Right renal pelvis (tissue), 4 donors: ENCODE data around the gene EIF4A2. TPM values are rescaled to one million over a fixed set of nuclear protein-coding genes. Genes with fewer than 3 reads are reported as not detected.

ENCODE experiments used
- DNase-seq, 4 donors: peaks; one replicate each; pipeline ENCODE4 v3.0.0-alpha.2; 2013; ENCODE audit warnings: low read depth in 4 of 4, low spot score in 3 of 4, missing footprints in 1 of 4
- polyA plus RNA-seq, 4 donors: library from polyadenylated mRNA; unstranded; fragments of 120-200 nt; gene quantifications; one replicate each; pipeline ENCODE4 v1.2.1, GENCODE V29; 2013; ENCODE audit not compliant: insufficient read length in 4 of 4

The EIF4A2 gene
- 100 to 1,000 TPM; 807 to 947 (median 901) TPM for polyA plus RNA-seq

DNA sequence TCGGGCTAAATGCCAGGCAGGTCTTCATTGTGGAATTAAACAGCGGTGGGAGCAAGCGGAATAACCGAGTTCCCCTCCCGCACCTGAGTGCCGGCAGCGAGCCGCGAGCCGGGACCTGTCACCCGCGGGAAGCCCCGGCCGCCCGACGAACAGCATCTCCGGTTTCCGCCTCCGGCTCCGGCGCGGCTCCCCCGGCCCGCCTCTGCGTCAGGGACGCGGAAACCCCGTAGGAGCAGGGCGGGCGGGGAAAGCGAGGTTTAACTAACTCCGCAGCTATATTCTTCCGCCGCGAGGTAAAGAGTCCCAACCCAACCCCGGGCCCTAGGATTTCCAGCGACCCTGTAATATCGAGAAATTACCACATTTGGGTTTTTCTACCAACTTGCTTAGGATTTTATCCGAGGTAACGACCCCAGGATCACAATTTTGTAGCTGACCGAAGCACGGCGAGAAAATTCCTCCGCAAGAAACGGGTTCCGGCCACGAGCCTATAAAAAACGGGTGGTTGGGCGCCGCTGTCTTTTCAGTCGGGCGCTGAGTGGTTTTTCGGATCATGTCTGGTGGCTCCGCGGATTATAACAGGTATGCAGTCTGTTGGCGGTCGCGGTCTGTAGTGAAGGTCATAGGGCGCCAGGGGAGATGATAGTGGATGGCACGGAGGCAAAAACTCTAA, at the start of gene EIF4A2:
Gene EIF4A2, plus strand, starts transcription at position 520 of the 673 bp plus-strand sequence. Its CDS starts 34 bp downstream, at position 554.
- DNase-seq: peak; percentile 83 to 91 (median 85)

DNA sequence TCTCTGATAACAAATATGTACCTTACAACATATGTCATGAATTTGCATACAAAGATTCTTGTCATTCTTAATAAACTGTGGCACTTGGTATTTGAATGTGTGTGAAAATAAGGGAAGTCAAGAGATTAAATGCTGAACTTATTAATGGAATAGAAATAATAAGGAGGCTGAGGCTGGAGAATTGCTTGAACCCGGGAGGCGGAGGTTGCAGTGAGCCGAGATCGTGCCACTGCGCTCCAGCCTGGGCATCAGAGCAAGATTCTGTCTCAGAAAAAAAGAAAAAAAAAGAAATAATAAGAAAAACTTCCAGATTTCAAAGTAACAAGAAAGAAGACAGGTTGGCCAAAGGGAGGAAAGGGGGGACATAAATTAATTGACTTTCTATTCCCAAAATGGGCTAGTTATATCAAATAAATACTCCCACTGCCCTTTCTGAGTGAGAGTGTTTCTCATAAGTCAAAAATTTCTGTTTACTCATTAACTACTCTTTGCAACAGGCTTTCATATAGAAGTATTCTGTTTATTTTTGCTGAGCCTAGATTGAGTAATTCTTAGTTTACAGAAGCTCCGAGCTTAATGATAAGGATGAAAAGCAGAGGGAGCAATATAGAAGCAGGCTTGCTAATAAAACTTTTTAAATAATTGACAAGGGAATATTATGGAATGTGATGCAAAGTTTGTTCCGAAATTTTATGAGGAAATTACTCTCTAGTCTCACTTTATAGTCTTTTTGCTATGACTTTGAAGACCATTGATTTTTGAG, 40.6 kb upstream of the EIF4A2 start:
- DNase-seq: no peak

DNA sequence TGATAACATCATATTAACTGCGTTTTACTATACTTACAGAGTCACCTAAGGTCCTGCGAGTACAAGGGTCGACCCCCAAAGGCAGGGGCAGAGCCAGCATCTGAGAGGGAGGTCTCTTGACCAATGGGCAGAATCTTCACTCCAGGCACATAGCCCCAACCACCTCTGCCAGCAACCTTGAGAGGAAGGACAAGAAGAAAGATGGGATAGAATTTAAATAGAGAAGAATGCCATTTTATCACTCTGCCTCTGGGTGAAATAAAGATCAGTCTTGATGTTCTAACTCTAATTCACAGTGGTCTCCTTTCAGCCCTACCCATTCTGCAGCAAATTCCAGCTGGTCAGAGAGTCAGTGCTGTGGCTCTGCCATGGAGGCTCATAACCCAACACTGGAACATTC, 39.7 kb upstream of the EIF4A2 start:
- no peak for DNase-seq

DNA sequence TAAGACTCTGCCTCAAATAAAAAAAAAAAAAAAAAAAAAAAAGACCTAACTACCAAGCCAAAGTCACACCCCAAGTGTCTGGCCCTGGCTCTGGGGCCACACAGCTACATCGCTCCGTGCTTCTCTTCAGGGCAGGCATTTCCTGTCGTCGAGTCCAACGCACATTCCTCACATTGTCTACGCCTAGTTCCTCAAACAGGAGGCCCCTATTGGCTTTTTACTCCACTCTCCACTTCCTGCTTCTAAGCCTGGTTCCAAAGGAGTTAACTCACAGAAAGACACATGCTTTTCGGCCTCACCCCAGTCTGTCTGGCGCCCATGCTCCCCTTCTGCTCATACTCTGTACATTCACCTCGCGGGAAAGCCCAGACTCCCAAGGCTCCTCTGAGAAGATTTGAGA, 37.4 kb upstream of the EIF4A2 start:
- DNase-seq: no peak

DNA sequence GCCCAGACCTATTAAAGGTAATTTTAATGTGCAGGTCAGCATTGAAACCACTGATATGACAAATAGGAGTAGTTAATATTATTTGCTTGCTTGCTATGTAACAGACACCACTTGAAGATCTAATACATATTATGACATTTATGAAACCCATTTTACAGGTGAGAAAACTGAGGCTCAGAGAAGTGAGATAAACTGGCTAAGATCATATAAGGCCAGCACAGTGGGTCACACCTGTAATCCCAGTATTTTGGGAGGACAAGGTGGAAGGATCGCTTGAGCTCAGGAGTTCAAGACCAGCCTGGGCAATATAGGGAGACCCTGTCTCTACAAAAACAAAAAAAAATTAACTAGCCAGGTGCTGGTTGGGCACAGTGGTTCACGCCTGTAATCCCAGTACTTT, 33.1 kb upstream of the EIF4A2 start:
- no peak for DNase-seq

DNA sequence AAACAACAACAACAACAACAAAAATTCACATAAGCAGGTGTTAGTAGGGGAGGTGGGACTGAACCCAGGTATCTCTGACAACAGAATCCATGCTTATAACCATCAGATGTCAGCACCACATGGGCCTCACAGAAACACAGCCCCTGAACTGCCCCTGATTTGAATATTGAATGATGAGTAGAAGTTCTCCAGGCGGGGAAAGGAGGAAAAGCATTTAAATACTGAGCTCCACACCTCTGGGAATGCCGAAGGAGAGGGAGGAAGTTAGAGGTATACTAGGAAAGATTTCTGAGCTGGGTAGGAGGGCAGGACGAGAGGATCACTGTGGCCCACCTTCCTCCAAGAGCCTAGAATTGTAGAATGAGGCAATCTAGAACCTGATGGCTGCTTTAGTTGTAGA, 31.9 kb upstream of the EIF4A2 start:
- DNase-seq: no peak

DNA sequence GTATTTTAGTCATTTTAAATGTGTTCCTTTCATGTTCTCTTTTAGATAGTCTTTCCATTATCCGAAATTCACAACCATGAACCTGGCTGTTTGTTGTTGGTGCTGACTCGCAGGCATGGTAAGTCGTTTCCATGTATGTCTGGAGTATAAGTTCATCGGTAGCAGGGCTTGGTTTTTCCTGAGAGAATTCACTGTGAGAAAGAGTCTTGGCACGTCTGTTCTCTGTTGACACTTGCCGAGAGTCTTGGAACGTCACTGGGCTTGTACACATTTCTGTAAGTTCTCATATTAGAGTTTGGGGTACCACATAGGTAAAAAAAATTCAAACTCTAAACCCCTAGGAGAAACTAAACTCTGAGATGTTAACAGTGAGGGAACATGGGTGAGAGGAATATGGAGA, 29.4 kb upstream of the EIF4A2 start:
- DNase-seq: no peak

DNA sequence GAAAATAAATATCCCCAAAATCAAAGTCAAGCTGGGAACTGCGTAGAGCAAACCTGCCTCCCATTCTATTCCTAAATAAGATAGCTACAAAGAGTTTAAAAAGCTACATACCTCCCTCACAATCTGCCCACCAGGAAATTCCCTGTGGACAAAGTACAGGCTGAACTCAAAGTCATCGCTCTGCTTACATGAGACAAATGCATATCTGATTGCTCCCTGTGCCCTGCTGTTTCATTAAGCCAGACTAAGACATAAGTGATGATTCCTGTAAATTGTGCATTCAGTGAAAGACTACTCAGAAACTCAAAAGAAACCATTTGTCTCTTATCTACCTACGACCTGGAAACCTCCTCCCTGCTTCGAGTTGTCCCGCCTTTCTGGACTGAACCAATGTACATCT, 28.5 kb upstream of the EIF4A2 start:
- no peak for DNase-seq

DNA sequence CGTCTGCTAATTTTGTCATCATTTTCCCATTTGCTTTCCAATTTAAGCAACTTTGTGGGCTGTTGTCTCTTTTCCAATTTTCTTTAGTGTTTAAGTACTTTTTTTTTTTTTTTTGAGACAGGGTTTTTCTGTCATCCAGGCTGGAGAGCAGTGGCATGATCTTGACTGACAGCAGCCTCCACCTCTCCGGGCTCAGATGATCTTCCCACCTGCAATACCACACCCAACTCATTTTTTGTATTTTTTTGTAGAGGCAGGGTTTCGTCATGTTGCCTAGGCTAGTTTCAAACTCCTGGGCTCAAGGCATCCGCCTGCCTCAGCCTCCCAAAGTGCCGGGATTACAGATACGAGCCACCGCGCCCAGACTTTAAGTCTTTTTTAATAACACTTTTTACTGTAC, 26.2 kb upstream of the EIF4A2 start:
- no peak for DNase-seq

DNA sequence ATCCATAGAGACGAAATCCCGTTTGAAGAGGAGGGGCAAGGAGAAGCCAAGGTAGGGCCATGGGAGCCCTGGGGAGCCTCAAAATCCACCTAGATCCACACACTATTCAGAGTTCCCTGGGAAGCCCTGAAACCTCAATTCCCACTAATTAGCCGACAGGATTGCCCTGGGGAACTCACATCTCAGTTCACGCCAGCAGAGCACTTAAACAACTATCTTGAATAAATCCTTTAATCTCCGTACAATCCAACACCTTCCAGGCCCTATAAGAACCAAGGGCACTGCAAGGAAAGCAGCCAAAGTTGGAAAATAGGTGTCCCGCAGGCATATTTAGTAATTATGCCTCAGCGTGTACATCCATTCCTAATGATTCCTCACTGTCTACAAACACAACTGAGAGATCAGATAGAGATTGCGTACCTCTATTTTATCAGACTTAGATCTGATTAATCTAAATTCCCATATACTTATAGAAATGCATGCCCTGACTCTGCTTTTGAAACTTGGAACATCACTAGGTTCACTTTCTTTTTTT, 25.6 kb upstream of the EIF4A2 start:
- no peak for DNase-seq

DNA sequence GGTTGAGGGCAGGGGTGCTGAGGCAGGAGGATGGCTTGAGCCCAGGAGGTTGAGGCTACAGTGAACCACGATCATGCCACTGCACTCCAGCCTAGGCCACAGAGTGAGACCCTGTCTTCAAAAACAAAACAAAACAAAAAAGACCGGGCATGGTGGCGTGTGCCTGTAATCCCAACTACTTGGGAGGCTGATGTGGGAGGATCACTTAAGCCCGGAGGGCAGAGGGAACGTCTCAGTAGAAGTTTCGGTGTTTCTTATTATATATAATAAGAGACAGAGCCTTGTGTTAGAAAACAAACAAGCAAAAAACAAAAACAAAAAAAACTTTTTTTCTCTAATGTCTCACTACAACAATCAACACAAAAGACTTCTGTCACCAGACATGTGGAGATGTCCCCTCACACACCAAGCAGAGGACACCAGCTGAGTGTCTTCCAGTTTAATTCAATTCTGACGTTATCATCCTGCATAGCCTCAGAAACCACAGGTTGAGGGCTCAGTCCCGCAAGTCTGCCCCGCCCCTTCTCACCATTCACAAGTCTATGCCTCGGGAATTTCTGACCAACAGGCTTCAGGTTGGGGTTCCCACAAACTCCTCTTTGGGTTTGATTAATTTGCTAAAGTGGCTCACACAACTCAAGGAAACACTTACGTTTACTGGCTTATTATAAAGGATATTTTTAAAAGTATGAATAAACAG, 24.0 kb upstream of the EIF4A2 start:
- no peak for DNase-seq

DNA sequence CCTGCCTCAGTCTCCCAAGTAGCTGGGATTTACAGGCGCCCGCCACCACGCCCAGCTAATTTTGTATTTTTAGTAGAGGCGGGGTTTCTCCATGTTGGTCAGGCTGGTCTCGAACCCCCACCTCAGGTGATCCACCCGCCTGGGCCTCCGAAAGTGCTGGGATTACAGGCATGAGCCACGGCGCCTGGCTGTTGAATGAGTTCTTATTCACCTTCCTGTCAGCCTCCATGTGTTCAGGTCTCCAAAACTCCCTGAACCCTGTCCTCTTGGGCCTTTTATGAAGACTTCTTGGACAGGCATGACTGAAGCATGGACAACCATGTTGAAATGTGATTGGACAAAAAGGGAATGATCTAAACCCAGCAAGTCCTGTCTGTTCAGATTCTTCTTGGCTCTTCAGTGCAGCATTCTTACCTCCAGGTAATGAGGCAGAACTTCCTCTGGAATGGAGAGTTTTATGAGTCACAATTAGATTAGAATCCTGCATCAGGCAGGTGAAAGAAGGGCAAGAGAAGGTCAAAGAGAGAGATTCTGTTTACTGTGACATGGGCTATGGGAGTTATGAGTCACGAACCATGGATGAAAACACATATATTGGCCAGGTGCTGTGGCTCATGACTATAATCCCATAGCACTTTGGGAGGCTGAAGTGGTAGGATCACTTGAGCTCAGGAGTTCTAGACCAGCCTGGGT, 23.1 kb upstream of the EIF4A2 start:
- DNase-seq: no peak

DNA sequence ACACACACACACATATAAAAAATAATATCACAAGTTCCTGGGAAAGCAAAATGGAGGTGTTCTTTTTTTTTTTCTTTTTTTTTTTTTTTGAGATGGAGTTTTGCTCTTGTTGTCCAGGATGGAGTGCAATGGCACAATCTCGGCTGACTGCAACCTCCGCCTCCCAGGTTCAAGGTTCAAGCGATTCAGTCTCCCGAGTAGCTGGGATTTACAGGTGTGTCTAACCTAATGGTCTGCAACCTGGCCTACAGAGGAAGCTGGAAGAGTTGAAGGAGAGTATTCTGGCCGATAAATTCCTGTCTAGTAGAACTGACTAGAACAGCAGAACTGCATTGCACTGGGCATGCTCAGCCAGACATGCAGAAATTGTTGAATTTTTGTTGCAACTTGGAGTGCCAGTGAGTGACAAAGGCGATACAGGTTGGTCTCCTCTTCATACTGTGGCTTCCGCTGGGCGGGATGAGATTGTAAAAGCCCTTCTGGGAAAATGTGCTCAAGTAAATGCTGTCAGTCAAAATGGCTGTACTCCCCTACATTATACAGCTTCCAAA, 22.4 kb upstream of the EIF4A2 start:
- no peak for DNase-seq

DNA sequence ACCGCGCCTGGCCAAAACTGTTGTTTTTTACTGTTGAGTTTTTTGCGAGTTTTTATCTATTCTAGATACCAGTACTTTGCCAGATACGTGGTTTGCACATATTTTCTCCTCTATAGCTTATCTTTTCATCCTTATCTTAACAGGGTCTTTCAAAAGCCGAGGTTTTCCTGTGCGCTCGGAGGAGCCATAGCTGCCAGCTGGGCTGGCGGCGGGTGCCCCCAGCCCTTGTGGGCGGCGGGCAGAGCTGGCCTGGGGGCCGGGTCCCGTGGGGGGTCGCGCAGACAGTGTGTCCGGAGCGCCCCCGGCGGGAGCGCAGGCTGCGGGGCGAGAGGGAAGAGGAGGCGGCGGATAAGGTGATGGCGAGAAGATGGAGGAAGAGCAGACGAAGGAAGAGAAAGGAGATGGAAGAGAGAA, 11.1 kb upstream of the EIF4A2 start:
- no peak for DNase-seq

DNA sequence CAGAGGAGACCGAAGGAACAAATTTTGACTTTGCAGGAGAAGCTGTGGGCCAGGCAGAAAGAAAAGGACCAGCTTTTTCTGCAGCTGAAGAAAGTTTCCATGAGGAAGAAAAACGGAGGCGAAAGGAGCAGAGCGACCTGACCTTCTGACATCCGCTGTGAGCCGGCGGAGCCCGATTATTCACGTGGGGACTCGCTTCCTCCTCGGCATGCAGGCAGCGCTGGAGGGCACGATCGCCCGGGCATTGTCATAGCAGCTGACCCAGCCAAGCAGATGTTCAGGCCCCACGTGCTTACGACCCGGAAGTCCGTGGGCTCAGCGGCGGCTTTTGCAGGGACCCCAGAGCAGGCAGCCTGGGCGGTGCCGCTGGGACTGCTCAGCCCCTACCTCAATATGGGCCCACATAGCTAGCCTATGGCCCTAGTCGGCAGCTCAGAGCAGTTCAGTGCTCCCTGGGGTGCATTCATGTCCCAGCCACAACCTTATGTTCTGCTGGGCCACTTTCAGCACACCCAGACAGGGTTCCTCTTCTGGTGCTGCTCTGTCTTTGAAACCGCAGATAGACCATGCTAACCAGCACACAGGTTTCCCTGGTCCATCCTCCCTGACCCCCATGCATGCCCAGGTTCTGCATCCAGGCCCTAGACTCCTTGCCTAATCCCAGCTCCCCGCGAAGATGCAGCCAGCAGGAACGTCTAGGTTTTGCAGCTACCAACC, 10.5 kb upstream of the EIF4A2 start:
- DNase-seq: no peak

DNA sequence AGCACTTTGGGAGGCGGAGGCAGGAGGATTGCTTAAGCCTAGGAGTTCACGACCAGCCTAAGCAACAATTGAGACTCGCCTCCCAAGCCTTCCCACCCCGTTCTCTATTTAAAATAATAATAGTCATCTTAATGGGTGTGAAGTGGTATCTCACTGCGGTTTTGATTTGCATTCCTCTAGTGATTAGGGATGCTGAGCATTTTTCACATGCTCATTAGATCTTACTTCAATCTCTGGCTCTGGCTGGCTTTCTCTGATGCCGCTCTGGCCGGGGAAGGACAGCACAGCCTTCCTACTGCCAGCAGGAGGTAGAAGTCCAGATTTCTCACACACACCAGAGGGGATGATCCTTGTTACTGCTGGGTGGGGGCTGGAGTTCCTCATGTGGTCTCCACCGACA, 7.4 kb upstream of the EIF4A2 start:
- no peak for DNase-seq

DNA sequence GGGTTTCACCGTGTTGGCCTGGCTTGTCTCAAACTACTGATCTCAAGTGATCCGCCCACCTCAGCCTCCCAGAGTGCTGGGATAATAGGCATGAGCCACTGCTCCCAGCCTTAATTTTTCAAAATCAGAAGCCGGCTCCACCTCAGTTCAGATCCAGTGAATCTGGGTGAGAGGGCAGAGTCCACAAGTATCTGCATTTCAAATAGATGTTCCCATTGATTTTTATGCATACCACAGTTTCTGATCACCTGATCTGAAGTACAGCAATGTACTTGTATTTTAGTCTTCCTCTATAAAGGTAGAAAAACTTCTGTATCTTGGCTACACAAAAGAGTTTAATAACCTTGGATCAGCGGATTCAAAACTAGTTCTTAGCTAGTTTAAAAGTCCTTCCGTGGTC, 4.2 kb upstream of the EIF4A2 start:
- no peak for DNase-seq

DNA sequence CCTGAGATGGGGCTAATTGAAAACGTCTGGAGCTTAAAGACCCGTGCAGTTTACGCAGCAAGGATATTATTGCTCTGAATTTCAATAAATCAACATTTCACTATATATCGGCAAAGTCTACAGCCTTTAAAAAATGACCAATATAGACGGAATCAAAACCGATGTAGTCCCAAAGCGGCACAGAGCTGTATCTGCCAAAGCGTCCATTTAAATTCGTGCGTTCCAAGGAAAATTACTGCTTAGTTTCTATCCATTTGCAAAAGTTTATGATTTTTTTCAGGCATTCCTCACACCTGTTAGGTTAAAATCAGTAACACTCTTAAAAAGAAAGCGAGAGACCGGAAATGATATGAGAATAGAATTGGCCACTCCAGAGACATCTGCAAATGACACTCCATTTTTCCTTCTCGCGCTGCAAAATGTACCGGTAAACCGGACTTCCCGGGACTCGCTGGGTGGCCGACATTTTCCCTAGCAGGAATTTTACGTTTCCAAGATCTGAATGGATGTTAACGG, 777 bp upstream of the EIF4A2 start:
- DNase-seq: no peak

DNA sequence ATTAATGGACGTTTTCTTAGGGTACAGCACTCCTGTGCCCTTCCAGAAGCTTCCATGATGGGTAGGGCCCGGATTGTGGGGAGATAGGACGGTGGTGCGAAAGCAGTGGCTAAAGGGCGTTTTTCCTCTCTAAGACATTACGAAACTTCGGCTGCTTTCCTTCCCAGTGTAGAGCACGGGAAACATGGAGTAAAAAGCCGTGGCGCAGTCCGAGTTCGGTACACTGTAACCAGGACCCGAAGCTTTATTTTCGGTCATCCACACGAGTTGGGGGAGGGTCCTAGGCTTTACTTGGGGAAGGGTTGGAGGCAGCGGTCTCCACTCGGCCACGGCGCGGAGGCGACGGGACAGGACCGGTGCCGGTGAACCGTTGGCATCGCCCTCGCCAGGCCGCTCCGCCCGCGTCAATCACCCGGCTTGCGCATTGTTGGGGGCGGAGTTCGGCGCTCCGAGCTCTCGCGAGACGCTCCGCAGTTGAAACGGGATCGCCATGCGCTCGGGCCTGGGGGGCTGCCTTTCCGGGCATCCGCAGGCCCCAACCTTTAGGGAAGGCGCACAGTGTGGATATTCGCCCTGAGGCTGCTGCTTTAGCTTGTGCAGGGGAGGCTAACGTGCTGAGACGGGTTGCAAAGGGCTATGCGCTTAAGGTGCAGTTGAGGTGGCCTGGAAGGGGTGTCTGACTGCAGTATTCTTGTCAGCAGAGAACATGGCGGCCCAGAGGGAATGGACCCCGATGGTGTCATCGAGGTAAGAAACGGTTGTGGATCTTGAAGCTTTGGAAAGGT, 546 bp downstream of the EIF4A2 start:
- DNase-seq: peak in 3 of 4 donors; percentile 64 to 76 (median 64)
